Hepatocyte (in vitro differentiated cells): ENCODE results near the gene KDELR3.

Experiments used
- CTCF ChIP-seq: fragments of 200-600 bp; sonication (generic); IDR thresholded peaks from 2 replicates; pipeline ENCODE4 v1.5.1; 2016; ENCODE audit warnings: antibody characterized with exemption, mild to moderate bottlenecking; ENCODE audit not compliant: poor library complexity
- EZH2 ChIP-seq: fragments of 200-600 bp; sonication (generic); IDR thresholded peaks from 2 replicates; pipeline ENCODE4 v1.6.1; 2016; ENCODE audit warnings: antibody characterized with exemption, mild to moderate bottlenecking, borderline replicate concordance
- EZH2phosphoT487 ChIP-seq: fragments of 200-600 bp; sonication (generic); IDR thresholded peaks from one replicate; pipeline ENCODE4 v1.6.1; 2018; ENCODE audit warnings: antibody characterized with exemption, mild to moderate bottlenecking, low read depth, moderate library complexity; ENCODE audit not compliant: unreplicated experiment, severe bottlenecking

- TF ChIP-seq CTCF, result no peak
- TF ChIP-seq EZH2, result no peak
- TF ChIP-seq EZH2phosphoT487, result no peak
These were observed 23.1 kb upstream of the KDELR3 start for GRCh38 chr22:38444783-38445182.
